Glutamatergic neuron (in vitro differentiated cells): ENCODE data around the gene PGBD4. TPM values are rescaled to one million over a fixed set of nuclear protein-coding genes. Genes with fewer than 3 reads are reported as not detected.

Experiments
- DNase-seq: peaks from one replicate; pipeline ENCODE4 v3.0.0; 2022
- H3K27ac Mint-ChIP-seq: one replicate; pipeline ENCODE4 v1.8.0; 2020; ENCODE audit warnings: mild to moderate bottlenecking, mixed read lengths, inconsistent platforms; ENCODE audit not compliant: unreplicated experiment
- H3K27me3 Mint-ChIP-seq: one replicate; pipeline ENCODE4 v1.8.0; 2020; ENCODE audit warnings: mild to moderate bottlenecking, moderate library complexity, mixed read lengths, inconsistent platforms; ENCODE audit not compliant: unreplicated experiment
- H3K36me3 Mint-ChIP-seq: one replicate; pipeline ENCODE4 v1.8.0; 2020; ENCODE audit warnings: mild to moderate bottlenecking, mixed read lengths, inconsistent platforms; ENCODE audit not compliant: unreplicated experiment
- H3K4me1 Mint-ChIP-seq: one replicate; pipeline ENCODE4 v1.8.0; 2020; ENCODE audit warnings: mild to moderate bottlenecking, low read depth, mixed read lengths, inconsistent platforms; ENCODE audit not compliant: unreplicated experiment
- H3K4me3 Mint-ChIP-seq: one replicate; pipeline ENCODE4 v1.8.0; 2020; ENCODE audit warnings: mild to moderate bottlenecking, mixed read lengths, inconsistent platforms; ENCODE audit not compliant: unreplicated experiment
- H3K9me3 Mint-ChIP-seq: one replicate; pipeline ENCODE4 v1.8.0; 2020; ENCODE audit warnings: mild to moderate bottlenecking, moderate library complexity, mixed read lengths, inconsistent platforms; ENCODE audit not compliant: unreplicated experiment
- total RNA-seq: library from RNA; stranded (reverse); fragmentation: NEBNext Ultra II Directional; extraction: Animal tissue kit (Norgen Biotek cat#: 25700); gene quantifications from one replicate; pipeline ENCODE4 v1.2.1, GENCODE V29; 2021; ENCODE audit not compliant: unreplicated experiment
- TF ChIP-seq, protein P1 (sequence below): fragments of 200-600 bp; sonication (generic); IDR thresholded peaks from one replicate; pipeline ENCODE4 v1.5.0; 2021; ENCODE audit not compliant: partially characterized antibody, unreplicated experiment

PGBD4 gene
- total RNA-seq, 1 donor from 2014 or later: 1.7 TPM

DNA sequence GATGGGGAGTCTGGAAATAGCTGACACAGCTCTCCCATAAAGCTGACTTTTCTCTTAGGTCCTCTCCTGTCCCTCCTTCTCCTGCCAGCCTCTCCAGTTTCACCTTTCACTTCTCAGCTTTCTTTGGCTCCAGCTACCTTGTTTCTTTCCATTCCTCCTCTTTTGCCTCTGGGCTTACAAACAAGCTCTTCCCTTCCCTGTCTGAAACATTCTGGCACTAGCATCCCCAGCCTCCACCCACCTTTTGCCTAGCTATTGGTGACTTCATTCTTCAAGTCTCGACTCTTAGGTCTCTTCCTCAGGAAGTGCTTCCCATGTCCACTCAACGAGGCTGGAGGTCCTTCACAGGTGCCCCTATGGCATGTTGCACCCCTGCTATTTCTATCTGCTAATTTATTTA, 42.4 kb upstream of the PGBD4 start:
- peaks cover 2% of the 10 kb centered on the region for H3K27me3 Mint-ChIP-seq
- H3K9me3 Mint-ChIP-seq: no peaks in the 10 kb centered on the region
- no peaks in the 10 kb centered on the region for H3K36me3 Mint-ChIP-seq
- TF ChIP-seq, protein P1, sequence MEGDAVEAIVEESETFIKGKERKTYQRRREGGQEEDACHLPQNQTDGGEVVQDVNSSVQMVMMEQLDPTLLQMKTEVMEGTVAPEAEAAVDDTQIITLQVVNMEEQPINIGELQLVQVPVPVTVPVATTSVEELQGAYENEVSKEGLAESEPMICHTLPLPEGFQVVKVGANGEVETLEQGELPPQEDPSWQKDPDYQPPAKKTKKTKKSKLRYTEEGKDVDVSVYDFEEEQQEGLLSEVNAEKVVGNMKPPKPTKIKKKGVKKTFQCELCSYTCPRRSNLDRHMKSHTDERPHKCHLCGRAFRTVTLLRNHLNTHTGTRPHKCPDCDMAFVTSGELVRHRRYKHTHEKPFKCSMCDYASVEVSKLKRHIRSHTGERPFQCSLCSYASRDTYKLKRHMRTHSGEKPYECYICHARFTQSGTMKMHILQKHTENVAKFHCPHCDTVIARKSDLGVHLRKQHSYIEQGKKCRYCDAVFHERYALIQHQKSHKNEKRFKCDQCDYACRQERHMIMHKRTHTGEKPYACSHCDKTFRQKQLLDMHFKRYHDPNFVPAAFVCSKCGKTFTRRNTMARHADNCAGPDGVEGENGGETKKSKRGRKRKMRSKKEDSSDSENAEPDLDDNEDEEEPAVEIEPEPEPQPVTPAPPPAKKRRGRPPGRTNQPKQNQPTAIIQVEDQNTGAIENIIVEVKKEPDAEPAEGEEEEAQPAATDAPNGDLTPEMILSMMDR: no peak
- H3K4me3 Mint-ChIP-seq: no peak overlapping the region
- no peaks in the 10 kb centered on the region for H3K4me1 Mint-ChIP-seq
- DNase-seq: no peak
- no peak overlapping the region for H3K27ac Mint-ChIP-seq

DNA sequence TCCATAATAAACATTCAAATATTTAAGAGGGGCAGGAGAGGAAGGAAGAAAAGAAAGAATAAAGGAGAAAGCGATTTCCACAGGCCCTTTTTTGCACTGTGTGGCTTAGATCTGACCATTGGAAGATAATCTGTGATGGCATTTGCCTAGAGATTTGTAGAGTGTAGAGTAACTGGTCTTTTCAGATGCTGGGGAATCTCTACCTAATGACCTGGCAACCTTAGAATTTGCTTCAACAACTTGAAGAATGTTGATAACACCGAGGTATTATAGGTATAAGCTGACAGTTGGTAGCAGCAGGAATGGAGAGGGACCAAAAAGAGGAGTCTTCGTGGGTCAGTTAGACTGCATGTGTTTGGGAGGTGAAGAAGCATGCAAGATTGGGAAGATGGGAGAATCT, 41.9 kb upstream of the PGBD4 start:
- Mint-ChIP-seq H3K27ac (no peak overlapping the region), H3K36me3 (no peaks in the 10 kb centered on the region), H3K27me3 (peaks cover 2% of the 10 kb centered on the region), H3K9me3 (no peaks in the 10 kb centered on the region), H3K4me3 (no peak overlapping the region), H3K4me1 (no peaks in the 10 kb centered on the region)
- DNase-seq: no peak
- TF ChIP-seq, protein P1: no peak

DNA sequence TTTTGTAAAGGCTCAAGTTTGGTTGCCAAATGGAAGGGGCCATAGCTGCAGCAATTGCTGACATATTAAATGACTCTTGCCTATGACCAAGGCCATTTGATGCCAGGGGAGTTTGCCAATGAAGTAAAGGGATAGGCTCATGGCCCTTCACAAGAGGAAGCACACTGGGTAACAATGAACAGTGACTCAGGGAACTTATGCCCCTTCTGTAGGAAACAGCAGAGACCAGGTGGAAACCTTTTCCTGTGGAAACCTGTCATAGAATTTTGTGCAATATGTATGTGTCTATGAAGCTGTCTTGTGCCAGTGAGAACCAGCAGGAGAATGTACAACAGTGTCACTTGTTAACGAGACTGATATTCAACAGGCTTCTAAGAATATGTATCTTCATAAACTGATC, 37.4 kb upstream of the PGBD4 start:
- Mint-ChIP-seq H3K4me3 (no peak overlapping the region), H3K27ac (no peak overlapping the region), H3K4me1 (no peaks in the 10 kb centered on the region), H3K9me3 (no peaks in the 10 kb centered on the region), H3K27me3 (peaks cover 7% of the 10 kb centered on the region), H3K36me3 (no peaks in the 10 kb centered on the region)
- TF ChIP-seq, protein P1: no peak
- DNase-seq: no peak

DNA sequence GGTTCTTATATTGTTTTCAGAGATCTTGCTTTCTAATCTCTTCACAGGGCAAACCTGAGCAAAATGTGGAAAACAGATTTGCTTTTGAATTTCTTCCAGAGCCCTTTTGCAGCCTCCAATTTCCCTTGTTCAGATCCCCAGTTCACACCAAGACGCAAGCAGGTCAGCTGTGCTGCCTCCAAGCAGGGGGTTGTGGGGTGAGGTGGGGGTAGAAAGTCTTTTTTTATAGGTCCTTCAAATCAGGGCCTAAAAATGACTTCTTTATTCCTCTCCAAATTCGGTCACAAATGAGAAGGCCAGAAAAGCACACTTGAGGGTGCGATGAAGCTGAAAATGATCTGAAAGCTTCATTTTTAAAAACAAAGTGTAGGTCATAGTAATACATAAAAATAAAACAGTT, 36.6 kb upstream of the PGBD4 start:
- Mint-ChIP-seq H3K27ac (no peak overlapping the region), H3K4me1 (no peaks in the 10 kb centered on the region), H3K4me3 (no peak overlapping the region), H3K27me3 (peaks cover 6% of the 10 kb centered on the region), H3K9me3 (no peaks in the 10 kb centered on the region), H3K36me3 (no peaks in the 10 kb centered on the region)
- TF ChIP-seq, protein P1: no peak
- DNase-seq: no peak

DNA sequence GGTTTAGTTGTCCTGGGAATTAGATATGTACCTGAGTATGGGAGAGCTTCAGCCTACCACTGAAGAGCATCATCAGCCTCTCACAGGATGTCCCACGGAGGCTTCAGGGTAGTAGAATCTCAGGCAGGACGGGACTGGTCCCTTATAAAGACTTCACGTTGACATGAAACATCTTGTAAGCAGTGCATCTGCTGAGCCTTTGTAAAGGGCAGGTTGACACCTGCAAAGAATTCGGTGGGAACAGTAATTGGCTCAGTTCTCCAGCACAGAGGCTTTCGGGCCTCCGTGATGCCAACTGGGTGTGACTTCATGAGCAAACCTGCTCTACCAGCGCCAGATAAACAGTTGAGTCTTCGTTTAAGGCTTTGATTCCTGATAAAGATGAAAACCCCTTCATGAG, 35.9 kb upstream of the PGBD4 start:
- Mint-ChIP-seq H3K9me3 (no peaks in the 10 kb centered on the region), H3K4me1 (no peaks in the 10 kb centered on the region), H3K36me3 (no peaks in the 10 kb centered on the region), H3K27me3 (peaks cover 6% of the 10 kb centered on the region), H3K4me3 (no peak overlapping the region), H3K27ac (no peak overlapping the region)
- no peak for DNase-seq
- TF ChIP-seq, protein P1: no peak
